ENCODE results near the gene CRB2. TPM values are rescaled to one million over a fixed set of nuclear protein-coding genes. Genes with fewer than 3 reads are reported as not detected.

CRB2 gene
- total and polyA plus RNA-seq, 2 donors (not counting 1 experiment from before 2014, with no cell fraction given) = 1.4 to 2.4 TPM

DNA sequence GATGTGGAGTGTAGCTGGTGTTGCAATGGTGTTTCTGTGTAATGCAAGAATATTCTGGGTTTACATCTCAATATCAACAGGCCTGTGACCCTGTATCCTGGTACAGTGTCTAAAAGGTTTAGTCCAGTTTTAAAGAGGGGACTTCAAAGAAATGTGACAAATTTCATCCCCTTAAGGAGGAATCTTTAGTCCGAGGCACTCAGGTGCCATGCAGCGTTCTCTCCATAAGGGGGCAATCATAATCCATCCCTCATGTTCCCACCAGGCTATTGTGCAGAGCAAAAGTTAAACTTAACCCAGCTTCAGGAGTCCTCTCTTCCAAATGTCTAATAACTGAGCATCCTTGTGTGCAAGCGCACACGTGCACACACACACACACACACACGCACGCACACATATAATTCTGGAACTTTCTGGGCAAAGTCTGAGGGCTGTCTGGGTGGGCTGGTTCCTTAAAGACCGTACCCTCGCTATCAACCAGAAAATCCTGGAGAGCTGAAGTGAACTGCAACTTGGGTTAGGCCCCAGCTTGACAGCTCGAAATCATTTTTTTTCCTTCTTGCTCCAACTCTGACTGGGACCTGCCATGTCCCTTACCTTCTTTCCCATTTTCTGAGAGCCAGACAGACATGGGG, 46.0 kb downstream of the CRB2 start:
- ChIA-PET CTCF (interaction anchor here (1.3 kb wide), 1 partner anchor 1135 kb away, joined by 6 read pairs; no protein-coding TSS in a partner anchor), POLR2A (no interaction called here)
- Mint-ChIP-seq H3K27me3 (no peaks in the 10 kb centered on the region), H3K27ac (no peak overlapping the region), H3K4me3 (no peak overlapping the region), H3K4me1 (no peaks in the 10 kb centered on the region), H3K9me3 (ENCODE audit: insufficient read depth) (no peaks in the 10 kb centered on the region)
- Histone ChIP-seq H3K4me1 (ENCODE audit: control insufficient read depth in 2 of 2, insufficient read depth in 2 of 2, low read length in 2 of 2) (no peaks in the 10 kb centered on the region), H3K36me3 (replicated peaks in 1 of 2; ENCODE audit: control extremely low read depth in 1 of 2, control insufficient read depth in 1 of 2, extremely low read depth in 1 of 2, insufficient read depth in 2 of 2, low read length in 1 of 2) (peaks cover 0 to 3% of the 10 kb centered on the region in 2 experiments), H3K9me3 (ENCODE audit: control extremely low read depth in 1 of 3, control insufficient read depth in 2 of 3, insufficient read depth in 1 of 3, low read length in 2 of 3) (no peaks in the 10 kb centered on the region), H3K9ac (ENCODE audit: low read length) (no peak overlapping the region), H3K4me2 (replicated peaks; ENCODE audit: low read depth, low read length, poor library complexity, severe bottlenecking) (no peak overlapping the region), H3K27ac (ENCODE audit: low read length in 2 of 2) (no peak overlapping the region), H4K20me1 (ENCODE audit: control insufficient read depth, insufficient read depth, low read length, poor library complexity, severe bottlenecking) (no peaks in the 10 kb centered on the region), H3K27me3 (replicated peaks in 1 of 4; ENCODE audit: control extremely low read depth in 1 of 4, control insufficient read depth in 3 of 4, insufficient read depth in 4 of 4, low read length in 3 of 4) (no peaks in the 10 kb centered on the region), H3K79me2 (ENCODE audit: control insufficient read depth, insufficient read depth, low read length) (no peaks in the 10 kb centered on the region), H3K4me3 (ENCODE audit: control extremely low read depth in 1 of 5, extremely low read depth in 1 of 5, insufficient read depth in 1 of 5, low read depth in 2 of 5, low read length in 4 of 5) (no peak overlapping the region), H2AFZ (ENCODE audit: insufficient read depth, low read depth, low read length, poor library complexity, severe bottlenecking) (no peak overlapping the region)
- TF ChIP-seq EZH2 (IDR thresholded peaks at IDR 0.05; ENCODE audit: borderline replicate concordance, insufficient read depth, low read depth, low read length, poor library complexity, severe bottlenecking) = no peak
- TF ChIP-seq, protein P1, sequence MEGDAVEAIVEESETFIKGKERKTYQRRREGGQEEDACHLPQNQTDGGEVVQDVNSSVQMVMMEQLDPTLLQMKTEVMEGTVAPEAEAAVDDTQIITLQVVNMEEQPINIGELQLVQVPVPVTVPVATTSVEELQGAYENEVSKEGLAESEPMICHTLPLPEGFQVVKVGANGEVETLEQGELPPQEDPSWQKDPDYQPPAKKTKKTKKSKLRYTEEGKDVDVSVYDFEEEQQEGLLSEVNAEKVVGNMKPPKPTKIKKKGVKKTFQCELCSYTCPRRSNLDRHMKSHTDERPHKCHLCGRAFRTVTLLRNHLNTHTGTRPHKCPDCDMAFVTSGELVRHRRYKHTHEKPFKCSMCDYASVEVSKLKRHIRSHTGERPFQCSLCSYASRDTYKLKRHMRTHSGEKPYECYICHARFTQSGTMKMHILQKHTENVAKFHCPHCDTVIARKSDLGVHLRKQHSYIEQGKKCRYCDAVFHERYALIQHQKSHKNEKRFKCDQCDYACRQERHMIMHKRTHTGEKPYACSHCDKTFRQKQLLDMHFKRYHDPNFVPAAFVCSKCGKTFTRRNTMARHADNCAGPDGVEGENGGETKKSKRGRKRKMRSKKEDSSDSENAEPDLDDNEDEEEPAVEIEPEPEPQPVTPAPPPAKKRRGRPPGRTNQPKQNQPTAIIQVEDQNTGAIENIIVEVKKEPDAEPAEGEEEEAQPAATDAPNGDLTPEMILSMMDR (IDR thresholded peaks at IDR 0.05) = peak; percentile 30
- 78% methylated on average over 9 of the region's 9 CpGs for WGBS (ENCODE audit: insufficient coverage)
- DNase-seq = no peak
- intact Hi-C loops (cut with micrococcal nuclease) = loop anchor here (2.0 kb wide), 1 partner anchor 639 kb away; no protein-coding TSS in a partner anchor
- no peak for ATAC-seq (ENCODE audit: low read depth)

DNA sequence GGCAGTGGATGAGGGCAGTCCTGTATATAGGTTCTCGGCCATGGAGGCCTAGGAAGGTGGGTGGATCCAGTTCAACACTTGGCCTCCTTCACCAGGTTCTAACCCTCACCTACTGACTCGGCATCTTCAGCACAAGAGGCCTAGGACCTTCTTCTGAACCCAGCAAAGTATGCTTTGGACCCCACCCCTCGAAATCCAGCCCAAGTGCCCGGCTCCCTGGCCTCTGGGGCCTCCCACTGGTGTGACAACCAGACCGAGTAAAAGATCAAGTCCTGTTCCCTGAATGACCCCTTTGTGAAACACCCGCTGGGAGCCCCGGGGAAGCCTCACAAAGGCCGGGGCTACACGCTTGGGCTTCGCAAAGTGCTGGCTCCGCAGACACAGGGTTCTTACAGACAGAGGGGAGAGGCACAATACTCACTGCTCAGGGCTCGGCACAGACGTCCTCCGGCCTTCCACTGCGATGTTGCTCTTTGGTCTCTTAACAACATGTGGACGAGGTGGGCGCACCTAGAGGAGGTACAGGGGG, 47.0 kb downstream of the CRB2 start:
- no peak overlapping the region for H2AFZ ChIP-seq (ENCODE audit: insufficient read depth, low read depth, low read length, poor library complexity, severe bottlenecking)
- H3K27ac Mint-ChIP-seq = no peak overlapping the region
- no peaks in the 10 kb centered on the region for H4K20me1 ChIP-seq (ENCODE audit: control insufficient read depth, insufficient read depth, low read length, poor library complexity, severe bottlenecking)
- no peak overlapping the region for H3K4me3 Mint-ChIP-seq
- H3K4me1 ChIP-seq (ENCODE audit: control insufficient read depth in 2 of 2, insufficient read depth in 2 of 2, low read length in 2 of 2) = no peaks in the 10 kb centered on the region
- no peak for DNase-seq
- H3K27ac ChIP-seq (ENCODE audit: low read length in 2 of 2) = no peak overlapping the region
- H3K9ac ChIP-seq (ENCODE audit: low read length) = no peak overlapping the region
- peaks cover 0 to 3% of the 10 kb centered on the region in 2 experiments for H3K36me3 ChIP-seq (replicated peaks in 1 of 2; ENCODE audit: control extremely low read depth in 1 of 2, control insufficient read depth in 1 of 2, extremely low read depth in 1 of 2, insufficient read depth in 2 of 2, low read length in 1 of 2)
- no peaks in the 10 kb centered on the region for H3K79me2 ChIP-seq (ENCODE audit: control insufficient read depth, insufficient read depth, low read length)
- ChIA-PET CTCF (no interaction called here), POLR2A (no interaction called here)
- 97% methylated on average over 17 of the region's 17 CpGs for WGBS (ENCODE audit: insufficient coverage)
- no peaks in the 10 kb centered on the region for H3K9me3 Mint-ChIP-seq (ENCODE audit: insufficient read depth)
- no peak overlapping the region for H3K4me2 ChIP-seq (replicated peaks; ENCODE audit: low read depth, low read length, poor library complexity, severe bottlenecking)
- no peaks in the 10 kb centered on the region for H3K9me3 ChIP-seq (ENCODE audit: control extremely low read depth in 1 of 3, control insufficient read depth in 2 of 3, insufficient read depth in 1 of 3, low read length in 2 of 3)
- H3K4me3 ChIP-seq (ENCODE audit: control extremely low read depth in 1 of 5, extremely low read depth in 1 of 5, insufficient read depth in 1 of 5, low read depth in 2 of 5, low read length in 4 of 5) = no peak overlapping the region
- H3K27me3 ChIP-seq (replicated peaks in 1 of 4; ENCODE audit: control extremely low read depth in 1 of 4, control insufficient read depth in 3 of 4, insufficient read depth in 4 of 4, low read length in 3 of 4) = no peaks in the 10 kb centered on the region
- intact Hi-C loops (cut with micrococcal nuclease) = loop anchor here (2.0 kb wide), 1 partner anchor 638 kb away; no protein-coding TSS in a partner anchor
- no peak for ATAC-seq (ENCODE audit: low read depth)
- H3K4me1 Mint-ChIP-seq = no peaks in the 10 kb centered on the region
- TF ChIP-seq, protein P1 (IDR thresholded peaks at IDR 0.05) = no peak
- H3K27me3 Mint-ChIP-seq = no peaks in the 10 kb centered on the region
